IMR-90 (cell line): ENCODE measurements around the gene LHPP. TPM values are rescaled to one million over a fixed set of nuclear protein-coding genes. Genes with fewer than 3 reads are reported as not detected.

Experiments used
- ATAC-seq: fragments of 200-7000 bp; cut with Tn5 transposase; 2 replicates; pipeline ENCODE4 v1.9.1; 2020; ENCODE audit warnings: low read depth, mild to moderate bottlenecking, moderate library complexity
- BruUV-seq: library from RNA; stranded (reverse); fragments of 400-500 nt; replicated peaks from 2 replicates; lab custom pipeline; 2021; lab: Mats Ljungman, UMichigan
- CTCF ChIA-PET: fragments of 300-600 bp; formaldehyde crosslinking; extraction: SDS; loops from one replicate; lab custom pipeline; 2021; ENCODE audit warnings: antibody characterized with exemption; lab: Yijun Ruan, JAX
- POLR2A ChIA-PET: fragments of 300-600 bp; sonication (Branson Sonifier 250); formaldehyde crosslinking; loops from one replicate; lab custom pipeline; 2022; ENCODE audit warnings: antibody characterized with exemption; ENCODE audit not compliant: unreplicated experiment; lab: Charles Lee
- DNase-seq: peaks from one replicate; pipeline ENCODE4 v3.0.0; 2013
- H2AFZ ChIP-seq: replicated peaks from 2 replicates; pipeline ENCODE3; 2013; ENCODE audit warnings: low read length, mild to moderate bottlenecking; ENCODE audit not compliant: poor library complexity
- H2AK5ac ChIP-seq: 2 replicates; pipeline ENCODE4 v1.6.1; 2013; ENCODE audit warnings: low read depth, low read length, inconsistent platforms
- H2AK9ac ChIP-seq: replicated peaks from 2 replicates; pipeline ENCODE3; 2013; ENCODE audit warnings: mild to moderate bottlenecking, low read depth, low read length, moderate library complexity; ENCODE audit not compliant: poor library complexity
- H2BK120ac ChIP-seq: 2 replicates; pipeline ENCODE4 v1.6.1; 2013; ENCODE audit warnings: low read depth, low read length, inconsistent platforms
- H2BK15ac ChIP-seq: 3 replicates; pipeline ENCODE4 v1.6.1; 2013; ENCODE audit warnings: low read depth, low read length, inconsistent platforms
- H2BK20ac ChIP-seq: 2 replicates; pipeline ENCODE4 v1.6.1; 2013; ENCODE audit warnings: low read depth, mild to moderate bottlenecking, inconsistent platforms, low read length, moderate library complexity
- H2BK5ac ChIP-seq: 2 replicates; pipeline ENCODE4 v1.6.1; 2013; ENCODE audit warnings: mild to moderate bottlenecking, low read depth, low read length, inconsistent platforms; ENCODE audit not compliant: poor library complexity, severe bottlenecking
- H3K14ac ChIP-seq: replicated peaks from 2 replicates; pipeline ENCODE4 v1.6.1; 2013; ENCODE audit warnings: low read depth, low read length, inconsistent platforms
- H3K18ac ChIP-seq: 2 replicates; pipeline ENCODE4 v1.6.1; 2013; ENCODE audit warnings: low read depth, low read length, control low read depth
- H3K23ac ChIP-seq: 2 replicates; pipeline ENCODE4 v1.6.1; 2013; ENCODE audit warnings: low read depth, low read length, inconsistent platforms
- H3K27ac ChIP-seq: 2 replicates; pipeline ENCODE4 v1.5.1; 2013; ENCODE audit warnings: mild to moderate bottlenecking, control low read depth, low read length; ENCODE audit not compliant: insufficient read depth
- H3K27me3 ChIP-seq: 2 replicates; pipeline ENCODE4 v1.6.1; 2013; ENCODE audit warnings: low read length; ENCODE audit not compliant: control insufficient read depth, insufficient read depth
- H3K36me3 ChIP-seq: 2 replicates; pipeline ENCODE4 v1.6.1; 2013; ENCODE audit warnings: low read length, mixed read lengths; ENCODE audit not compliant: control insufficient read depth, insufficient read depth
- H3K4ac ChIP-seq: 2 replicates; pipeline ENCODE4 v1.6.1; 2013; ENCODE audit warnings: low read depth, low read length, inconsistent platforms
- H3K4me1 ChIP-seq: 2 replicates; pipeline ENCODE4 v1.6.1; 2013; ENCODE audit warnings: low read length, mixed read lengths; ENCODE audit not compliant: control insufficient read depth, insufficient read depth
- H3K4me2 ChIP-seq: 2 replicates; pipeline ENCODE4 v1.6.1; 2013; ENCODE audit warnings: low read depth, mild to moderate bottlenecking, control low read depth, low read length, moderate library complexity
- H3K4me3 ChIP-seq: 2 replicates; pipeline ENCODE4 v1.5.1; 2013; ENCODE audit warnings: low read depth, mild to moderate bottlenecking, control low read depth, low read length, moderate library complexity; ENCODE audit not compliant: insufficient read depth
- H3K56ac ChIP-seq: 2 replicates; pipeline ENCODE4 v1.6.1; 2013; ENCODE audit warnings: low read length, inconsistent platforms; ENCODE audit not compliant: insufficient read depth; ENCODE audit errors: extremely low read depth
- H3K79me1 ChIP-seq, 2 experiments: 2 replicates each; pipeline ENCODE4 v1.6.1; 2013; ENCODE audit warnings: low read length in 2 of 2, inconsistent platforms in 1 of 2, low read depth in 1 of 2
- H3K9ac ChIP-seq: 2 replicates; pipeline ENCODE4 v1.6.1; 2013; ENCODE audit warnings: low read depth, low read length, control low read depth
- H3K9me1 ChIP-seq: 2 replicates; pipeline ENCODE4 v1.6.1; 2013; ENCODE audit warnings: low read length, inconsistent platforms; ENCODE audit not compliant: insufficient read depth
- H3K9me3 ChIP-seq: 2 replicates; pipeline ENCODE4 v1.6.1; 2013; ENCODE audit warnings: low read length; ENCODE audit not compliant: control insufficient read depth, insufficient read depth
- H4K20me1 ChIP-seq: 2 replicates; pipeline ENCODE4 v1.6.1; 2013; ENCODE audit warnings: low read length, inconsistent platforms; ENCODE audit not compliant: insufficient read depth
- H4K5ac ChIP-seq: 2 replicates; pipeline ENCODE4 v1.6.1; 2013; ENCODE audit warnings: mild to moderate bottlenecking, low read depth, low read length, control low read depth
- H4K8ac ChIP-seq, 2 experiments: 2 replicates each; pipeline ENCODE4 v1.6.1; 2013; ENCODE audit warnings: low read depth in 2 of 2, low read length in 2 of 2, control low read depth in 1 of 2, inconsistent platforms in 1 of 2
- H4K91ac ChIP-seq: 2 replicates; pipeline ENCODE4 v1.6.1; 2013; ENCODE audit warnings: low read depth, low read length, inconsistent platforms; ENCODE audit not compliant: insufficient read depth
- CEBPB ChIP-seq: IDR thresholded peaks from 2 replicates; pipeline ENCODE4 v1.6.1; 2012; ENCODE audit warnings: low read depth, low read length, improper control_type of control experiment
- FOS ChIP-seq: fragments of 150-350 bp; IDR thresholded peaks from 2 replicates; pipeline ENCODE4 v1.6.1; 2016; ENCODE audit warnings: low read depth, low read length
- MAFK ChIP-seq: IDR thresholded peaks from 2 replicates; pipeline ENCODE4 v1.6.1; 2012; ENCODE audit warnings: low read depth, low read length, improper control_type of control experiment
- MXI1 ChIP-seq: IDR thresholded peaks from 2 replicates; pipeline ENCODE4 v1.6.1; 2012; ENCODE audit warnings: low read depth, mild to moderate bottlenecking, low read length, moderate library complexity, borderline replicate concordance
- NFE2L2 ChIP-seq: fragments of 150-350 bp; IDR thresholded peaks from 2 replicates; pipeline ENCODE4 v1.6.1; 2016; ENCODE audit warnings: low read depth, mild to moderate bottlenecking, low read length
- RAD21 ChIP-seq: IDR thresholded peaks from 2 replicates; pipeline ENCODE4 v1.6.1; 2012; ENCODE audit warnings: low read length, improper control_type of control experiment
- RCOR1 ChIP-seq: IDR thresholded peaks from 2 replicates; pipeline ENCODE4 v1.6.1; 2012; ENCODE audit warnings: mild to moderate bottlenecking, low read length, improper control_type of control experiment; ENCODE audit not compliant: insufficient replicate concordance
- RFX5 ChIP-seq: IDR thresholded peaks from 2 replicates; pipeline ENCODE4 v1.8.0; 2012; ENCODE audit warnings: low read depth, mild to moderate bottlenecking, low read length, moderate library complexity
- SMC3 ChIP-seq: fragments of 150-350 bp; IDR thresholded peaks from 2 replicates; pipeline ENCODE4 v1.6.1; 2016; ENCODE audit warnings: low read depth, mild to moderate bottlenecking, antibody characterized with exemption, low read length, moderate library complexity
- WGBS, 2 experiments: methylation state at CpG; one replicate each; pipeline versions ENCODE4 v1.1.5 to v1.1.7; 2013; ENCODE audit warnings: missing lambda C conversion rate in 2 of 2; ENCODE audit not compliant: insufficient read length in 1 of 2; ENCODE audit errors: extremely low coverage in 2 of 2; 5-methylcytosine and 5-hydroxymethylcytosine counted together
- dilution Hi-C: fragments of 300-500 bp; cut with HindIII; formaldehyde crosslinking; loops from one replicate; pipeline ENCODE4 v1.14.3; 2018; ENCODE audit warnings: low sequenced_read_pairs; ENCODE audit not compliant: unreplicated experiment
- in situ Hi-C: fragments of 300-500 bp; cut with MboI; formaldehyde crosslinking; loops from 3 replicates; pipeline ENCODE4 v1.14.3; 2019; ENCODE audit warnings: low sequenced_read_pairs, inconsistent platforms, mixed read lengths
- intact Hi-C: fragments of 100-400 bp; cut with micrococcal nuclease; formaldehyde crosslinking; loops from 2 replicates; pipeline ENCODE4 v1.10.0; 2022
- polyA plus RNA-seq, 3 experiments: library from polyadenylated mRNA; depleted of rRNA; stranded (reverse); fragments of >200 nt; gene quantifications; 2 replicates each; pipeline ENCODE4 v1.2.3, GENCODE V29; 2012; ENCODE audit warnings: low replicate concordance in 1 of 3
- total RNA-seq: library from RNA; depleted of rRNA; stranded (reverse); fragments of >200 nt; gene quantifications from 2 replicates; pipeline ENCODE4 v1.2.3, GENCODE V29; 2012

Gene LHPP
- total and polyA plus RNA-seq, 2 of the 4 experiments (the other 2 are of a cell fraction) = 2.7 to 8.3 TPM

DNA sequence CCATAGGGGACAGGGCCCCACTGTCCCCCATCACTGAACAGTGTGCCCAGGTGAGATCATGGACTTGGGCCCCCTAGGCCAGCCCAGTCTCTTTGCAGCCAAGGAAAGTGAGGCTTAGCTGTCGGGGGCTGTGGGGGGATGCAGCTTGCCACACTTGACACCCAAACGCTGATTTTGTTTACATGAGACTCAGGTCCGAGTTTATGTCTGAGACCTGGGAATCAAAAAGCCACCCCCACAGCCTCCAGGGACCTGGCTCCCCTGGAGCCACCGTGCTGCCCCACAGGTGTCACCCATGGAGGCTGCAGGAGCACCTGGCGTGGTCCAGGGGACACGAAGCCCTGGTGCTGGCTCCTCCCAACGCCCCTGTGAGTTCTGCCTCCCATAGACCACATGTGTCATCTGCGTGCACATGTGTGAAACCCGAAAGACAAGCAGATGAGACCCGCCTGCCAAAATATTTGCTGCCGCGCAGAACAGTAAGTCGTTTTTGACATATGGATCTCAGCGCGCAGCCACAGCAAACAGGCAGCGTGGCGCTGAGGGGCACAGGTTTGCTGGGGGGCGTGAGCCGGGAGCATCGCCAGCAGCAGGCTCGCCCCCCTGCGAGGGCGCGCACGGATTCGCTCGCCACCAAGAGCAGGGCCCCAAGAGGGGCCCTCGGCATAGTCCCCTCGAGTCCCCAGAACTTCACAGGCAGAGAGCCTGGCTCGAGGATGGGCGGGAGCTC, 112.3 kb downstream of the LHPP start:
- in situ Hi-C loops = no loop called here
- Histone ChIP-seq H2BK20ac (no peak overlapping the region), H3K56ac (no peak overlapping the region), H2AK9ac (no peak overlapping the region), H3K4me3 (no peak overlapping the region), H3K36me3 (no peaks in the 10 kb centered on the region), H2AFZ (no peak overlapping the region), H3K4me2 (no peak overlapping the region), H3K27ac (no peak overlapping the region), H3K79me1 (no peaks in the 10 kb centered on the region), H3K18ac (no peak overlapping the region), H3K14ac (no peak overlapping the region), H3K9me1 (no peaks in the 10 kb centered on the region), H4K8ac (no peak overlapping the region), H4K20me1 (0 out of 2 replicates have a peak, but pooled peaks cover 3% of the 10 kb centered on the region), H3K9me3 (no peaks in the 10 kb centered on the region), H2AK5ac (no peak overlapping the region), H3K27me3 (peaks cover 21% of the 10 kb centered on the region), H4K5ac (no peak overlapping the region), H3K4me1 (no peaks in the 10 kb centered on the region), H3K23ac (no peak overlapping the region), H2BK5ac (no peak overlapping the region), H3K9ac (no peak overlapping the region), H2BK120ac (no peak overlapping the region), H4K91ac (no peak overlapping the region), H3K4ac (no peak overlapping the region), H2BK15ac (no peak overlapping the region)
- WGBS, 2 experiments = 72% methylated on average over 12 of the region's 31 CpGs; no CpG with 5 or more reads in 1 of the 2 experiments
- DNase-seq (no peak), ATAC-seq (no peak)
- no peak for TF ChIP-seq CEBPB
- TF ChIP-seq MXI1 = no peak
- no peak for TF ChIP-seq RCOR1
- TF ChIP-seq RFX5 = no peak
- no peak for TF ChIP-seq NFE2L2
- no peak for TF ChIP-seq SMC3
- TF ChIP-seq FOS = no peak
- TF ChIP-seq RAD21 = no peak
- no peak for TF ChIP-seq MAFK
- ChIA-PET CTCF (no interaction called here), POLR2A (no interaction called here)
- dilution Hi-C loops = no loop called here
- no TSS peak for BruUV-seq
- intact Hi-C loops = no loop called here
